Adipose tissue (tissue), 3 donors: Measurements from ENCODE around the gene SP140L. TPM values are rescaled to one million over a fixed set of nuclear protein-coding genes. Genes with fewer than 3 reads are reported as not detected.
"Not testable (repeated sequence)": the region's sequence is repeated elsewhere in the genome, so short reads cannot be mapped to it uniquely, and the experiment has no call there.

Experiments
- H3K27ac ChIP-seq: one replicate; pipeline ENCODE4 v1.5.1; 2013; ENCODE audit warnings: low read depth, low read length
- WGBS, 3 donors: extraction: QIAGEN DNeasy Blood & Tissue Kit; methylation state at CpG; one replicate each; pipeline ENCODE4 v1.1.7; 2013; 5-methylcytosine and 5-hydroxymethylcytosine counted together
- polyA plus RNA-seq, 3 donors: library from polyadenylated mRNA; stranded (reverse); fragments of 200-250 nt; gene quantifications; one replicate each; pipeline ENCODE4 v1.2.3, GENCODE V29; 2013
- donor health status: healthy with polysubstance abuse.
- donor health status: Bipolar disorder and iron deficiency.
- donor health status: healthy.

The SP140L gene
- polyA plus RNA-seq, 3 donors, result 8.3 to 10.5 (median 8.9) TPM

DNA sequence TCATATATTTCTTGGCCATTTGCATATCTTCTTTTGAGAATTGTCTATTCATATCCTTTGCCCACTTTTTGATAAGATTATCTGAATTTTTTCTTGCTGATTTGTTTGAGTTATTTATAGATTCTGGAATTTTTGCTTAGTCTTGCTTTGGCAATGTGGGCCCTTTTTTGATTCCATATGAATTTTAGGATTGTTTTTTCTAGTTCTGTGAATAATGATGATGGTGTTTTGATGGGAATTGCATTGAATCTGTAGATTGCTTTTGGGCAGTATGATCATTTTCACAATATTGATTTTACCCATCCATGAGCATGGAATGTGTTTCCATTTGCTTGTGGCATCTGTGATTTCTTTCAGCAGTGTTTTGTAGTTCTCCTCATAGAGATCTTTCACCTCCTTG is 112.1 kb downstream of the SP140L start:
- H3K27ac ChIP-seq, result not testable (repeated sequence)

- WGBS, 3 donors, result 27 to 58% (median 34%) methylated on average over 2 of the region's 2 CpGs
- no peak overlapping the region for H3K27ac ChIP-seq
These were observed 112.6 kb downstream of the SP140L start for GRCh38 chr2:230439590-230439989.

DNA sequence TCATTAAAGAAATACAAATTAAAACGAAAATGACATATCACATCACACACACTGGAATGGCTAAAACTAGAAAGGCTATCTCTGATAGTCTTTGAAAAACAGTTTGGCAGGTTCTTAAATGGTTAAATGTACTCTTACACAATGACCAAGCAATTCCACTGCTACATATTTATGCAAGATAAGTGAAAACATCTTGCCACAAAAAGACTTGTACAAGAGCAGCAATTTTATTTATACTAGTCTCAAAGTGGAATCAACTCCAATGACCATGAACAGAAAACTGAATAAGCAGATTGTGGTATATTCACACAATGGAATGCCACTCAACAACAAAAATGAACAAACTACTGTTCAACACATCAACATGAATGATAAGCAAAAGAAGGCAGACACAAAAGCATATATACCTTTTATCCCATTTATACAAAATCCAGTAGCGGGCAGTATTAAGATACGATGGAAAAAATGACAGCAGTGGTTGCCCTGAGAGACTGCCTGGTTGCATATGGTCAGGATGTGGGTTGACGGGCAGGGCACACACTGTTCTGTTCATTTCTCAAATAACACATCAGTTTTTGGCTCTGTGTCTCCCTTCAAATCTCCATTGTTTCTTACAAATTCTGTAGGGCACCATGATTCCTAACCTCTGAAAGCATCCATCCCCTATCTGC is 114.4 kb downstream of the SP140L start:
- 56 to 84% (median 60%) methylated on average over 4 of the region's 4 CpGs for WGBS, 3 donors
- H3K27ac ChIP-seq, result no peak overlapping the region

- H3K27ac ChIP-seq, result no peak overlapping the region
- WGBS, 3 donors, result 86 to 95% (median 90%) methylated on average over 2 of the region's 2 CpGs
These were observed 116.5 kb downstream of the SP140L start for GRCh38 chr2:230443541-230443940.

- 65 to 89% (median 65%) methylated on average over 2 of the region's 2 CpGs for WGBS, 3 donors
- H3K27ac ChIP-seq, result no peak overlapping the region
These were observed 117.8 kb downstream of the SP140L start for GRCh38 chr2:230444832-230445231.

- no peak overlapping the region for H3K27ac ChIP-seq
- 87 to 93% (median 87%) methylated on average over 7 of the region's 7 CpGs for WGBS, 3 donors
These were observed 120.0 kb downstream of the SP140L start for GRCh38 chr2:230447036-230447435.

GRCh38 chr2:230447455-230448451 is 120.8 kb downstream of the SP140L start:
- 79 to 85% (median 84%) methylated on average over 8 of the region's 8 CpGs for WGBS, 3 donors
- no peak overlapping the region for H3K27ac ChIP-seq

DNA sequence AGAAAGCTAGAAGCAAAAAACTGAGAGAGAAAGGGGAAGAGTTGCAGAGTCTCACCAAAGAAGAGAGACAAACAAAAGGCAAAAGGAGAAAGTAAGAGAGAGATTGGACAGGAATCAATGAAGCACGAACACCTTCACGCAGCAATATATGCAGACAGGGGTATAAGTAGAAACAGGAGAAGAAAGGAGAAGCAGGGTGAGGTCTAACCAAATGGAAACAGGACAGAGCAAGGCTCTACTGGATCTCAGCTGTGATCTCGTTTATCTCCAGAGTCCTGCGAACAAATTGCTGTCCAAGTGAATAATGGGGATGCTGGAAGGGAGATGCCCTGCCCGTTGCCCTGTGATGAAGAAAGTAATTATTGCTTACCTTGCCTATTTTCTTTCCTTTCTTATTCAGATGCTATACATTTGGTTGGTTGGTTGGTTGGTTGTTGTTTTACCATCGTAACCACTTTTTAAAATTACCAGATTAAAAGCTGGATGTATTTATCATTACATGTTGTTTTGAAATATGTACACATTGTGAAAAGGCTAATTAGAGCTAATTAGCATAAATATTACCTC is 123.0 kb downstream of the SP140L start:
- 88 to 94% (median 89%) methylated on average over 6 of the region's 6 CpGs for WGBS, 3 donors
- H3K27ac ChIP-seq, result no peak overlapping the region

DNA sequence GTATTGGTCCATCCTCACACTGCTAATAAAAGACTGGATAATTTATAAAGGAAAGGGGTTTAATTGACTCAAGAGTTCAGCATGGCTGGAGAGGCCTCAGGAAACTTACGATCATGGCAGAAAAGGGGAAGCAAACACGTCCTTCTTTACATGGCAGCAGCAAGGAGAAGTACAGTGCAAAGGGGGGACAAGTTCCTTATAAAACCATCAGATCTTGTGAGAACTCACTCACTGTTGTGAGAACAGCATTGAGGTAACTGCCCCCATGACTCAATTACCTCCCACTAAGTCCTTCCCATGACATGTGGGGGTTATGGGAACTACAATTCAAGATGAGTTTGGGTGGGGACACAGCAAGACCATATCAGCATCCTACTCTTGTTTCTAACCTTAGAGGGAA is 126.0 kb downstream of the SP140L start:
- WGBS, 3 donors, result 67 to 94% (median 69%) methylated on average over 2 of the region's 2 CpGs
- H3K27ac ChIP-seq, result no peak overlapping the region

Other genes starting within 250 kb of the SP140L start
- gene SP110, start 107.2 kb upstream of the SP140L start, polyA plus RNA-seq, result 10 to 100 TPM in 2 of 3 donors, 1 to 10 TPM in 1; 8.6 to 14.6 (median 13.9) TPM
- under 1 TPM in 2 of 3 donors, not detected in 1; 0.48 to 0.85 TPM for gene SP140, start 101.5 kb upstream of the SP140L start, polyA plus RNA-seq
- gene SP100, start 89.0 kb downstream of the SP140L start, polyA plus RNA-seq, result 10 to 100 TPM; 36.7 to 67.8 (median 41.8) TPM